Nephron (organoid): Measurements from ENCODE around the gene CFDP1.
A peak's percentile ranks its signal among the peaks of the same experiment; 100 is the strongest.

Source experiments
- H3K27ac Mint-ChIP-seq, 3 experiments: 2 replicates each; pipeline ENCODE4 v1.8.0; 2020; ENCODE audit warnings: mixed read lengths in 3 of 3, mild to moderate bottlenecking in 2 of 3, moderate library complexity in 1 of 3
- H3K27me3 Mint-ChIP-seq: 2 replicates; pipeline ENCODE4 v1.8.0; 2021; ENCODE audit warnings: low read depth, mild to moderate bottlenecking, moderate library complexity, mixed read lengths
- H3K36me3 Mint-ChIP-seq: 2 replicates; pipeline ENCODE4 v1.8.0; 2020; ENCODE audit warnings: low read depth, mixed read lengths
- H3K4me1 Mint-ChIP-seq: 2 replicates; pipeline ENCODE4 v1.8.0; 2020; ENCODE audit warnings: mixed read lengths
- H3K4me3 Mint-ChIP-seq, 3 experiments: 2 replicates each; pipeline ENCODE4 v1.8.0; 2020; ENCODE audit warnings: mild to moderate bottlenecking in 3 of 3, mixed read lengths in 3 of 3, moderate library complexity in 2 of 3
- H3K9me3 Mint-ChIP-seq: 2 replicates; pipeline ENCODE4 v1.8.0; 2020; ENCODE audit warnings: mixed read lengths
- CTCF ChIP-seq, 3 experiments: fragments of 200-600 bp; sonication (generic); IDR thresholded peaks; one replicate each; pipeline ENCODE4 v1.5.0; 2021; ENCODE audit warnings: antibody characterized with exemption in 3 of 3; ENCODE audit not compliant: unreplicated experiment in 3 of 3

CFDP1 gene

GRCh38 chr16:75294773-75295459, 138.4 kb downstream of the CFDP1 start:
- Mint-ChIP-seq H3K9me3 (no peaks in the 10 kb centered on the region), H3K36me3 (peaks cover 58% of the 10 kb centered on the region), H3K4me3 (no peak overlapping the region), H3K27me3 (no peaks in the 10 kb centered on the region), H3K4me1 (peaks cover 9% of the 10 kb centered on the region), H3K27ac (peak overlapping the region in 2 of 3 experiments; percentile 11 to 38)
- no peak for TF ChIP-seq CTCF (IDR thresholded peaks at IDR 0.05; ENCODE audit: unreplicated experiment in 3 of 3)

GRCh38 chr16:75293772-75294171, 139.5 kb downstream of the CFDP1 start:
- H3K9me3 Mint-ChIP-seq, result no peaks in the 10 kb centered on the region
- no peak overlapping the region for H3K4me3 Mint-ChIP-seq
- TF ChIP-seq CTCF (IDR thresholded peaks at IDR 0.05; ENCODE audit: unreplicated experiment in 3 of 3), result no peak
- peaks cover 10% of the 10 kb centered on the region for H3K4me1 Mint-ChIP-seq
- H3K36me3 Mint-ChIP-seq, result peaks cover 49% of the 10 kb centered on the region
- no peaks in the 10 kb centered on the region for H3K27me3 Mint-ChIP-seq
- no peak overlapping the region for H3K27ac Mint-ChIP-seq

- peaks cover 13% of the 10 kb centered on the region for H3K4me1 Mint-ChIP-seq
- peaks cover 50% of the 10 kb centered on the region for H3K36me3 Mint-ChIP-seq
- no peaks in the 10 kb centered on the region for H3K27me3 Mint-ChIP-seq
- no peaks in the 10 kb centered on the region for H3K9me3 Mint-ChIP-seq
- no peak for TF ChIP-seq CTCF (IDR thresholded peaks at IDR 0.05; ENCODE audit: unreplicated experiment in 3 of 3)
- H3K27ac Mint-ChIP-seq, result no peak overlapping the region
- H3K4me3 Mint-ChIP-seq, result no peak overlapping the region
Observed at GRCh38 chr16:75293173-75293572, 140.1 kb downstream of the CFDP1 start.

- no peak overlapping the region for H3K27ac Mint-ChIP-seq
- no peaks in the 10 kb centered on the region for H3K9me3 Mint-ChIP-seq
- no peaks in the 10 kb centered on the region for H3K27me3 Mint-ChIP-seq
- H3K4me1 Mint-ChIP-seq, result peaks cover 13% of the 10 kb centered on the region
- peaks cover 45% of the 10 kb centered on the region for H3K36me3 Mint-ChIP-seq
- no peak overlapping the region for H3K4me3 Mint-ChIP-seq
- no peak for TF ChIP-seq CTCF (IDR thresholded peaks at IDR 0.05; ENCODE audit: unreplicated experiment in 3 of 3)
Observed at GRCh38 chr16:75292691-75293090, 140.6 kb downstream of the CFDP1 start.

- H3K4me1 Mint-ChIP-seq, result peaks cover 10% of the 10 kb centered on the region
- H3K36me3 Mint-ChIP-seq, result peaks cover 46% of the 10 kb centered on the region
- H3K9me3 Mint-ChIP-seq, result no peaks in the 10 kb centered on the region
- no peaks in the 10 kb centered on the region for H3K27me3 Mint-ChIP-seq
- peak overlapping the region in 2 of 3 experiments; percentile 12 to 18 for H3K27ac Mint-ChIP-seq
- H3K4me3 Mint-ChIP-seq, result no peak overlapping the region
- no peak for TF ChIP-seq CTCF (IDR thresholded peaks at IDR 0.05; ENCODE audit: unreplicated experiment in 3 of 3)
Observed at GRCh38 chr16:75289189-75289588, 144.1 kb downstream of the CFDP1 start.

- Mint-ChIP-seq H3K36me3 (peaks cover 42% of the 10 kb centered on the region), H3K4me1 (peaks cover 10% of the 10 kb centered on the region), H3K9me3 (no peaks in the 10 kb centered on the region), H3K27ac (peak overlapping the region; percentile 12 to 24 (median 18)), H3K4me3 (no peak overlapping the region), H3K27me3 (no peaks in the 10 kb centered on the region)
- no peak for TF ChIP-seq CTCF (IDR thresholded peaks at IDR 0.05; ENCODE audit: unreplicated experiment in 3 of 3)
Observed at GRCh38 chr16:75288596-75289120, 144.6 kb downstream of the CFDP1 start.
